SK-N-MC (cell line): ENCODE data around the gene RALY.

ENCODE experiments used
- EZH2 ChIP-seq: fragments of 200-600 bp; sonication (generic); IDR thresholded peaks from one replicate; pipeline ENCODE4 v1.6.1; 2017; ENCODE audit warnings: antibody characterized with exemption
- FOXP2 ChIP-seq: optimal IDR thresholded peaks from 2 replicates; pipeline ENCODE3; 2011; ENCODE audit warnings: mild to moderate bottlenecking, moderate library complexity; ENCODE audit not compliant: insufficient read depth; ENCODE audit errors: extremely low read length, control extremely low read depth
- POLR2AphosphoS5 ChIP-seq: IDR thresholded peaks from 2 replicates; pipeline ENCODE4 v1.6.1; 2012; ENCODE audit warnings: mild to moderate bottlenecking, low read depth, low read length, borderline replicate concordance

GRCh38 chr20:34042262-34042661 lies 48.6 kb downstream of the RALY start:
- TF ChIP-seq EZH2 (no peak), POLR2AphosphoS5 (no peak), FOXP2 (no peak)
